Measurements from ENCODE around the gene CHCHD3.

GRCh38 chr7:133065301-133065700, 16.6 kb downstream of the CHCHD3 start:
- no peak for TF ChIP-seq CTCF (conservative IDR thresholded peaks at IDR 0.05; ENCODE audit: low read depth, low read length)
- no peak for TF ChIP-seq POLR2A (IDR thresholded peaks at IDR 0.05; ENCODE audit: low read depth, low read length)
- no peak for TF ChIP-seq NFE2L2 (IDR thresholded peaks at IDR 0.05; ENCODE audit: low read depth, low read length)
- TF ChIP-seq RAD21 (IDR thresholded peaks at IDR 0.05; ENCODE audit: low read length), result no peak
- no peak for TF ChIP-seq MAFK (IDR thresholded peaks at IDR 0.05; ENCODE audit: low read depth, low read length)
- TF ChIP-seq RFX5 (IDR thresholded peaks at IDR 0.05; ENCODE audit: low read depth, low read length), result no peak
- TF ChIP-seq CEBPB (IDR thresholded peaks at IDR 0.05; ENCODE audit: low read depth, low read length), result no peak
- TF ChIP-seq BHLHE40 (IDR thresholded peaks at IDR 0.05; ENCODE audit: low read depth, low read length), result no peak
- TF ChIP-seq FOS (IDR thresholded peaks at IDR 0.05; ENCODE audit: low read depth, low read length), result no peak
- TF ChIP-seq MXI1 (IDR thresholded peaks at IDR 0.05; ENCODE audit: borderline replicate concordance, low read depth, low read length), result no peak
